Neural cell (in vitro differentiated cells): ENCODE data around the gene VIPAS39.

Experiments
- CTCF ChIP-seq: fragments of 450-650 bp; IDR thresholded peaks from 2 replicates; pipeline ENCODE4 v1.5.1; 2014; ENCODE audit warnings: antibody characterized with exemption, mild to moderate bottlenecking, moderate library complexity; ENCODE audit not compliant: poor library complexity, severe bottlenecking
- EP300 ChIP-seq: fragments of 450-650 bp; conservative IDR thresholded peaks from 2 replicates; pipeline ENCODE4 v1.6.1; 2014; ENCODE audit warnings: antibody characterized with exemption, mild to moderate bottlenecking, moderate library complexity; ENCODE audit not compliant: poor library complexity, severe bottlenecking
- EZH2 ChIP-seq: fragments of 200-600, 300-800 bp; shearing (Covaris generic), sonication (generic); IDR thresholded peaks from 2 replicates; pipeline ENCODE4 v1.6.1; 2014; ENCODE audit warnings: antibody characterized with exemption, low read length, borderline replicate concordance, mild to moderate bottlenecking; ENCODE audit not compliant: insufficient read depth, poor library complexity, severe bottlenecking
- MXI1 ChIP-seq: fragments of 450-650 bp; conservative IDR thresholded peaks from 2 replicates; pipeline ENCODE4 v1.6.1; 2014; ENCODE audit warnings: antibody characterized with exemption, mild to moderate bottlenecking; ENCODE audit not compliant: poor library complexity, severe bottlenecking
- POLR2AphosphoS5 ChIP-seq: IDR thresholded peaks from 2 replicates; pipeline ENCODE4 v1.6.1; 2012
- RAD21 ChIP-seq: fragments of 450-650 bp; conservative IDR thresholded peaks from 2 replicates; pipeline ENCODE4 v1.6.1; 2014; ENCODE audit warnings: antibody characterized with exemption, mild to moderate bottlenecking, moderate library complexity
- REST ChIP-seq: IDR thresholded peaks from 2 replicates; pipeline ENCODE4 v1.6.1; 2012; ENCODE audit warnings: borderline replicate concordance
- SMC3 ChIP-seq: fragments of 450-650 bp; conservative IDR thresholded peaks from 2 replicates; pipeline ENCODE4 v1.6.1; 2014; ENCODE audit warnings: antibody characterized with exemption, mild to moderate bottlenecking, moderate library complexity; ENCODE audit not compliant: poor library complexity
- TAF1 ChIP-seq: IDR thresholded peaks from 2 replicates; pipeline ENCODE4 v1.6.1; 2012; ENCODE audit warnings: low read depth

GRCh38 chr14:77421201-77421600 is 36.2 kb downstream of the VIPAS39 start:
- TF ChIP-seq CTCF (no peak), POLR2AphosphoS5 (no peak), REST (no peak), MXI1 (no peak), EP300 (no peak), EZH2 (no peak), SMC3 (no peak), TAF1 (no peak), RAD21 (no peak)
